Measurements from ENCODE around the gene CPA1.

Gene CPA1

DNA sequence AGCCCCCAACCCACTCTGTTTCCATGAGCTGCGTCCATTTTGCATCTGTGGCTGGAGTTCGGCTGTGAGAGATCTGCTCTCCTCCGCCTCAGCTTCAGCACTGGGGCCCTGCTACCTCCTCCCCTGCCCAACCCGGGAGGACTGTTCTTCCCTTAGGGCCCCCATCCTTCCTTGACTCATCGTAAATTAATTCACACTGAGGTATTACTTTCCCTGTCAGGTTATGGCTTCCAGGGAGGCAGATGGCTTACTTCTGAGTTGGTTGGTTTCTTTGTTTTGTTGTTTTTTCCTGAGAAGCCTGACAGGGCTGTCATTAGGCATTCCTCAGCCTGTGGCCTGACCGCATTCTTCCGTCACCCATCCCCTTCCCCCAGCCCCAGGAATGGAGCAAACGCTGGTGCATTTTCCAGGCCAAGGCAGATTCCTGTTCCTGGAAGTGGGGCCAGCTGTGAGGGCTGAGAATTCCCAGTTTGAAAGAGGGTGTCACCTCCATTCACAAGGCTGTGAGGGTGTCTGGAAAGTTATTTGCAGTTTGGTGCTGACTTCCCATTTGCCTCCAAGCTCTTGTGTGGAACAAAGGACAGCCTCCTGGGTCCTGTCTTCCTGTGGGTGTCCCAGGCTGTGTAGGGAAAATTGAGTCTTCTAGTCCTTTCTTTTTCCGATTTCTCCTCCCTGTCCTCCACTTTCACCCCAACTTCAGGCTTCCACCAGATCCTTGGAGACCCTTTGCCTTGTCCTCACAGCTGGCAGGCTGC lies 24.0 kb upstream of the CPA1 start:
- DNase-seq (ENCODE audit: low read depth): no peak

DNA sequence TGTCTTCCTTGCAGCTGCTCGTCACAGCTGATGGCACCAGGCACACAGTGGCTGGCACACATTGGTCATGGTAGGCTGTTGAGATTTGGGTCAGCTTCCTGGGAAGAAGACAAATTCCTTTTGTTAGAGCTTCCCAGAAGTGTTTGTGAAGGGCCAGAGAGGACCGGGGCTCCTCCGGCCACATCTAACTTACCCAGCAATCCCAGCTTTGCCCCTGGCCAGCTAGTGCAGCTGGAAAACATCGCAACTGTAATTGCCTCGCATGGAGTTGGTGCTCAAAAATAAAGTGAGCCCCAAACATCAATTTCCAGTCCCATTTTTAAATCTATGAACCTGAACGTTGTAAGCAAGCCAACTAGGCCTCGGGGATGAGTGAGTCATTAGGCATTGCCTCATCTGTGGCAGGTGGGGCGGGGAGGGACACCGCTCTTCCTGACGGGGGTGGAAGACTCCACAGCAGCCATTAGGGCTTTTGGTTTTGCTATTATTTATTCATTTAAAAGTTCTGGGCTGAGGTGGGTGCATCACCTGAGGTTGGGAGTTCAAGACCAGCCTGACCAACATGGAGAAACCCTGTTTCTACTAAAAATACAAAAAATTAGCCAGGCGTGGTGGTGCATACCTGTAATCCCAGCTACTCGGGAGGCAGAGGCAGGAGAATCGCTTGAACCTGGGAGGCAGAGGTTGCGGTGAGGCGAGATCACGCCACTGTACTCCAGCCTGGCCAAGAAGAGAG lies 23.2 kb upstream of the CPA1 start:
- DNase-seq (ENCODE audit: low read depth): no peak

DNA sequence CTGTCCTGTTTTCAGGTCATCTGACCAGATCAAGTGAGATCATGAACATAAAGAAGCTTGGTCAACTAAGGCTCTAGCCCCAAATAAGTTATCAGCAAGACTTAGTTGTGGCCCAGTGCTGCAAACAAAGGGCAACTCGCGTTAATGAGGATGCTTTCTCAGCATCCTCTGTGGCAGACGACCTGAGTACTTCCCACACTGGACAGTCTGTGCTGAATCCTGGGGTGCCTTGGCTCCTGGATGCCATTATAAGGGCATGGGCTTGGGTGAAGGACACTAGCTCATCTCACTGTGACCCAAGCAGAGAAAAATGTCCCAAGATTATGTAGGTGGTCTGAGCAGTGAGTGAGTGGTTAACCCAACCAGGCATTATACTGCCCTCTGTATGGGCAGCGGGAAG lies 21.8 kb upstream of the CPA1 start:
- DNase-seq (ENCODE audit: low read depth): no peak

DNA sequence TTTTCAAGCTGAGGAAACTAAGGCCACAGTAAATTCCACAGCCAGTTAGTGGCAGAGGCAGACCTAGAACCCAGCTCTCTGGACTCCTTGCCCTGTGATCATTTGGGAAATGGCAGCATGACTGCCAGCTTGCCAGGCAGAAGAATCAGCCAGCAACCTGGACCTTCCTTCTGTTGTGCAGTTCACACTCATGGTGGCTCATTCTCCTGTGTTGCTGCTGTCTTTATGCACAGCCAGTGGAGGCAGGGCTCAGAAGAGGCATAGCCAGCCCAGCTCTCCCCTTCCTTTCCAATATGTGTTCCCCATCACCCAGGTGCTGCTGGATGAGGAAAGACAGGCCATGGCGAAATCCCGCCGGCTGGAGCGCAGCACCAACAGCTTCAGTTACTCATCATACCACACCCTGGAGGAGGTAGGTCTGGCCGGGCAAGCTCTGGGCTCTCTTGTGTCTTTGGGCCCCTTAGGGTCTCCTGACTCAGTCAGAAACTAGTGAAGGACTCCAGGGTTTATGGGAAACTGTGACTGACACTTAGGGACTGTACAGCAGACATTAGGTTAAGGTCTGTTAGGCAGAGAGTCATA lies 20.9 kb upstream of the CPA1 start:
- no peak for DNase-seq (ENCODE audit: low read depth)

DNA sequence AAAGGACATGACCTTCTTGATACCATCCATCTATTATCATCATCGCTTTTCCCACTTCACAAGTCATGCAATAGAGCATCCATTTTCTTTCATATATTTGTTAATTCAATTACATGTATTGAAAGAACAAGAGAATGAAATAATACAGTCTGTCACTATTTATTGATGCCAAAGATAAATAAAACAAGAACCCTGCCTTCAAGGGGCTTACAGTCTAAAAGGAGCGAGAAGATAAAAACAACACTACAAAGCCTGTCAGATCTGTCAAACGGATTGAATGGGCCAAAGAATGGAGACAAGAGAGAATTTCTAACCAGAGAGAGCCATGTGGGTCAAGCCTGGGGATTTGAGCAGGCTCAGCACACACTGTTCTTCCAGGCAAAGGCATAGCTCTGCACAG lies 19.8 kb upstream of the CPA1 start:
- DNase-seq (ENCODE audit: low read depth): no peak

DNA sequence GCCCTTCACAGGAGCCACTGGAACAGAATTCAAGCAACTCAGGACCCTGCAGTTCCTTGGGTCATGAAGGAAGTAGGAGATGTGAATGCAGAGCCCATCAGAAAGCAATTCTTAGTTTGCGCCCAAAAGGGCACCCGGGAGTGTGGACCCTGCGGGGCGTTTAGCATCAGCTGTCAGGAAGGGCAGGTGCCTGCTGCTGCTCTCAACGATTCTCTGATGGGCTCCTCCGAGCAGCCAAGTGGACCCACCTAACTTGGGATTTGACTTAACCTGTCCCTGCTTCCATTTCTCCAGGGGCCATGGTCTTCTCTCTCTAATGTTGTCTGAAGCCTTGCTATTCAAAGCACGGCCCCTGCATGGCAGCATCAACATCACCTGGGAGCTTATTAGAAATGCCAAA lies 18.6 kb upstream of the CPA1 start:
- DNase-seq (ENCODE audit: low read depth): no peak

DNA sequence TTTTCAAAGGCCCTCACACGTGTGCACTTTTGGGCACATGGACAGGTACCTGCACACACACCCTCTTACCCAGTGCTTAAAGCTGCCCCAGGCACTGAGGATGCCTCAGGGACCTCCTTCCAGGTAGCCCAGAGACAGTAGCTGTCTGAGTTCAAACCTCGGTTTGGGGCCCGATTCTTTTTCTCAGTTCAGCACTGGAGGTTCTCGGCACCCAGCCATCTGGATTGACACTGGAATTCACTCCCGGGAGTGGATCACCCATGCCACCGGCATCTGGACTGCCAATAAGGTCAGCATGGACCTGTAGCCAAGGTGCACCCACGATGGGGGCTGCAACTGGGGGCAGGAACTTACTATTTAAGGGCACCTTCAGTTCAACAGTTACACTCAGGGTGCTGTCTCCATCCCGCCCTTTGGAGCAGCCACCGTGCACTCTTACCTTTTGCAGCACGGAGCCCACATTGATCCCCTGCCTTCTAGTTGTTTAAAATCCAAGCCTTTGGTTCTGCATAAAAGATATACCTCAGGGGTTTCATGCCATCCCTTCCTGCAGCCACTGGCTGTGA lies 18.0 kb upstream of the CPA1 start:
- DNase-seq (ENCODE audit: low read depth): no peak

DNA sequence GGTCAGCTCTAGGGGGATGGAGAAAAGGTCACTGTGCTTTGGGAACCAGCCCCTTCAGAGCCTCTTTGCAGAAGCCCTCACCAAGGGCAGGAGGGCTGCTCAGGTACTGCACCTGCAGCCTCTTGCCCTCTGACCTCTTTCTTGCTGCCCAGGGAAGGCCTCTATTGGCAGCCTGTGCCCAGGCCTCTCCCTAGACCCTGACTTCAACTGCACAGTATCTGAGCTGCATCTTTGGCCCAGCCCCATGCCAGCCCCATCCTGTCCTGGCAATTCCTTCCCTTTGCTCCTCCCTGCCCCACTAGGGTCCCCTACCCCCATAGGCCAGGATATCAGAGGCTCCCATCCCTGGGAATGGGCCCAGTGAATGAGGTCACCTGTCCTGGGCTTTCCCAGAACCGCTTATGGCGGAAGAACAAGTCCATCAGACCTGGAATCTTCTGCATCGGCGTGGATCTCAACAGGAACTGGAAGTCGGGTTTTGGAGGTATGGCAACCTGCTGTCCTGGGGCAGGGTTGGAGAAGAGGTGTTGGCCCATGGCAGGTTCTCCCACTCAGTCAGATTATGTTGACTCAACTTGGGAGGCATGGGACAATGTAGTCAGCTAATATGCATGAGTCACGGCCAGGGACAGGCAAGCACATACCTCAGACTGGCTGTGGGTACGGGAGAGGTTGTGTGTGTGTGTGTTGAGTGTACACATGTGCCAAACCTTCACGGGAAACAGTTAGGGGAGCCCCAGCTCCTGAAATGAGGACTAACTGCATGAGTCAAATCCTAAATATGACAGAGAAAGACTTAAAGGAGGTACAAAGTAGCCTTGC lies 17.1 kb upstream of the CPA1 start:
- no peak for DNase-seq (ENCODE audit: low read depth)

DNA sequence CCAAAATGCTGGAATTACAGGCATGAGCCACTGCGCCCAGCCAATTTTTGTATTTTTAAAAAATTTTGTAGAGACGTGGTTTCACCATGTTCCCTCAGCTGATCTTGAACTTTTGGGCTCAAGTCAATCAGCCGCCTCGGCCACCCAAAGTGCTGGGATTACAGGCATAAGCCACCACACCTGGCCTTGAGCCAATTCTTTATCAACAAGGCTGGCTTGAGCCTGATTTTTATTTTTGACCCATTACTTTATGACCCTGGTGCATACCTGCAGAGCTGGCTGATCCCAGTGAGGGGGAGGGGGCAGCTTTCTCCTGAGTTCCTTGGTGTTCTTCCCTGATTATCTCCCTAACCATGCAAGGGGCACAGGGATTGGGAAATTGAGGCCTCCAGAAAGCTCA lies 15.8 kb upstream of the CPA1 start:
- DNase-seq (ENCODE audit: low read depth): no peak

DNA sequence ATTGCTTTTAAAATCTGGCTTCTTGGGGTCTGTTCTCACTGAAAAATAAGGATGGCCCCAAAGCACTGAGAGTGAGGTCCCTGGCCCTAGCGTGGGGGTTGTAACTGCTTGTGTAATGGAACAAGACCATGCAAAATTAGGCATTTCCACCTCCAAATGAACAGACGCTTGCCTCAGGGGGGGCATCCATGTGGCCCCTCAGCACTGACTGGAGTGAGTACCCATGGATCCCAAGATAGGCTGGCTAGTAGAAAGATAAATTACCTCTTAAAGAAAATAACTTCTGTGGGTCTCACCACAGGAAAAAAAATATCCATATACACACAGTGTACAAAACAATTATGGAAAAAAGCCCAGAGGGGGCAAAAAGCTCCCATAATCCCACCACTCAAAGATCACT lies 15.2 kb upstream of the CPA1 start:
- no peak for DNase-seq (ENCODE audit: low read depth)

DNA sequence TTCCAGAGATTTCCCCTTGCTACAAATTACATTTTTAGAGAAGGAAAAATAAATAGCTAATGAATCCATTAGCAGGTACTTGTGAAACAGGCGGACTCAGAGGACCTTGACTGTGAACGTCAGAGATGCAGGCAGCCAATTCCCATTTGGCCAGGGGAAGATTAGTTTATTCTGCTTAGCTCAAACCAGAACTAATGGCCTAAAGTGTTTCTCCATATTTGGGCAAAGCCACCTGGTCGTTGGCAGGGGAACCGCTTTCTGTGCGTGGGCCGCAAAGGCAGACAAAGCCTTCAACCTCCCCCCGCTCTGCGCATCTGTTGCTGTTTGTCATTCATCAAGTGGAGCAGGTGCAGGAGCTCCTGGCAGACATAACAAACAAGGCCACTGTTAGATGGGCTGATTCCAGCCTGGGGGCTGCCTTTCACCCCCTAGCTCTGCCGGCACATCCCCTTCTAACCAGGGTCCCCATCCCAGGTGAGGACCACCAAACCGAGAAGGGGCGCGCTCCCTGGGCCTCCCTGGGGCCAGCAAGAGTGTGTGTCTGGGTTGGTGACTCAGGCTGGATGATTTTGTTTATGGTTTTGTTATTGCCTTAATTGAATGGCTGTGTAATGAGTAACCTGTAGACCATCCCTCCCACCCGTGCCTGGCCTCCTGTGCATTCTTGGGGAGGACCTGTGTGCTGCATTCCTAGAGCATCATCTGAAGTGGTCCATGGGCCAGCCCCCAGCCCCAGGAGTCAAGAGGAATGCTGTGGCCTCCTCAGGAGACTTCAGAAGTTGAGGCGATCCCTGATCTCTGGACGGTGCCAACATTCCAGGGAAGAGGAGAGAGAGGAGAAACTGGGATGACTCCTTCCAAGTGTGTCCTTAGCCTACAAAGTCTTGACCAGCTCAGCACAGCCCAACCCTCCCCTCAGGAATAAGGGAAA lies 14.5 kb upstream of the CPA1 start:
- DNase-seq (ENCODE audit: low read depth): no peak

DNA sequence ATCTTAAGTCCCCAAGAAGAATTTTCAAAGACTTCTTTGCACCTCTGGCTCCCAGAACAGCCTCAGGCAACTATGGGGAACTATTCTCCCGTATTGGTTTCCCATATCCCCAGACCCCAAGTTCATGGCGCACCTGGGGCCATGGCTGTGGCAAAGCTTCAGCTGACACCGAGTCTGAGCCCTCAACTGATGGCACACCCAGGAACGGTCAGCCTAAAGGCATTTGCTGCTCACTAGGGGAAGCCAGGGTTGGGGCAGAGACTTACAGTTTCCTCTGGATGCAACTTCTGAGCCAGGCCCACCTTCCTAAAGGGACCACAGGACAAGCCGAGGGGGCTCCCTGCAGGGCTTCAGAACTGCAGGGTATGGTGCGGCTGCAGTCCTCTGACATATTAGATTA lies 13.7 kb upstream of the CPA1 start:
- DNase-seq (ENCODE audit: low read depth): no peak

DNA sequence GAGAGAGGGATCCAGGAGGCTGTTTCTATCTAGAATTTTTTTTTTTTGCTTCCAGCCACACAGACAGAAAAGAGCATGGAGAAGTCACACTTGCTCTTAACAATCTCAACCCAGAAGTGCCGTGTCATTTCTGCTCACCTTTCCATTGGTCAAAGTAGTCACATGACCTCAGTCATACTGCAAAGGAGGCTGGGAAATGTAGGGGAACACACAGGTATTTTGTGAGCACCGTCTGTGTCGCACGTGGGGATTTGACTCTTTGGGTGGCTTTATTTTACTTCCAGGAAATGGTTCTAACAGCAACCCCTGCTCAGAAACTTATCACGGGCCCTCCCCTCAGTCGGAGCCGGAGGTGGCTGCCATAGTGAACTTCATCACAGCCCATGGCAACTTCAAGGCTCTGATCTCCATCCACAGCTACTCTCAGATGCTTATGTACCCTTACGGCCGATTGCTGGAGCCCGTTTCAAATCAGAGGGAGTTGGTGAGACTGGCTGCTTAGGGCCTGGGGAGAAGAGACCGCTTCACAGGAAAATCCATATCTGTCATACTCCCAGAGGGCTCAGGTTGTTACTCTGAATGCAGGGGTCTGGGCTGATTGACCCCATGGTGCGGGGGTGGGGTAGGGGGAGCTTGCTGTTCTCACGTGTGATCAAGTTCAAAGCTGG lies 13.1 kb upstream of the CPA1 start:
- no peak for DNase-seq (ENCODE audit: low read depth)

DNA sequence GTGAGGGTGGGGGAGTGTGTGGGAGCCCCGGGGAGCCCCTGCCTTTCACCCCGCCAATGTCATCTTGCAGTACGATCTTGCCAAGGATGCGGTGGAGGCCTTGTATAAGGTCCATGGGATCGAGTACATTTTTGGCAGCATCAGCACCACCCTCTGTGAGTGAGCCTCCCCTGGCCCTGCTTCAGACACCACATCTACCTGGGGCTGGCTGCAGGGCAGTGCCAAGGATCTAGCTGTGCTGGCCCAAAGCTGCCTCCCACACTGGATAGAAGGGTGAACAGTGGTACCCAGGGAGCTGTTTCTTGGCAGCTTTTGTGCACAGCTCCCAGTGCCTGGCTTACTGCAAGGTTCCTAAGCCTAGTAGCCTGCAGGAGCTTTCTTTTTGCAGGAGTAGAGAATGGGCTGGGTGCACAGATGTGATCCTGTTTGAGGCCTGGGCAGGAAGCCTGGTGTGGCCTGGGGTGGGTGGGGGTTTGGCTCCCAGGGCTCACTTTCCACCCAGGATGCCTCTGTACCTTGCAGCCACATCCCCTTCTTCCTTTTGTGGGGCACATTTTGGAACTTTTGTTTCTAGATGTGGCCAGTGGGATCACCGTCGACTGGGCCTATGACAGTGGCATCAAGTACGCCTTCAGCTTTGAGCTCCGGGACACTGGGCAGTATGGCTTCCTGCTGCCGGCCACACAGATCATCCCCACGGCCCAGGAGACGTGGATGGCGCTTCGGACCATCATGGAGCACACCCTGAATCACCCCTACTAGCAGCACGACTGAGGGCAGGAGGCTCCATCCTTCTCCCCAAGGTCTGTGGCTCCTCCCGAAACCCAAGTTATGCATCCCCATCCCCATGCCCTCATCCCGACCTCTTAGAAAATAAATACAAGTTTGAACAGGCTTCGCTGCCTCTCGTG lies 12.2 kb upstream of the CPA1 start:
- DNase-seq (ENCODE audit: low read depth): no peak

DNA sequence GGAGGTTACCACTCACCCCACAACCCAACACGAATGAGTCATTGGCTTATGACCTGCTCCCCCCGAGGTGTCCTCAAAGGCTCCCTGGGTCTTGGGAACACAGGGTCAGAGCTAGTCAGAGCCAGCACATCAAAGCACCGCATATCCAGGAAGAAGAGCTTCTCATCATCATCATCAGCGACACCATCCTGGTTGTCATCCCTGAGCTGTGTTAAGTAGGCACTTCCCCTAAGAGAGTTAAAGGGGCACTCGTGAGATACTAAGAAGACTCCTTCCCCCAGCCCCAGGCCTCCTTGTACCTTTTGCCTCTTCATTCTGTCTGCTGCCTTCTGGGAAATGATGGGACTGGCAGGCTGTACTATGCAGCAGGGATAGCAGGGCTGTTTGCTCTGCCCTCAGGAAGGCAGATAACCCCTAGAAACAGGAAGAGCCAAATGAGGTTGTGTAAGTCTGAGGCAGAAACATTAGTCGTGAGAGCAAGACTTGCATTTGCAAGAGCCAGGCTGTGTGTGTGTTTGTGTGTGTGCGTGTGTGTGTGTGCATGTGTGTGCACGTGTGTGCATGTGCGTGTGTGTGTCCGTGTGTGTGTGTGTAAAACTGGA lies 11.1 kb upstream of the CPA1 start:
- DNase-seq (ENCODE audit: low read depth): no peak

DNA sequence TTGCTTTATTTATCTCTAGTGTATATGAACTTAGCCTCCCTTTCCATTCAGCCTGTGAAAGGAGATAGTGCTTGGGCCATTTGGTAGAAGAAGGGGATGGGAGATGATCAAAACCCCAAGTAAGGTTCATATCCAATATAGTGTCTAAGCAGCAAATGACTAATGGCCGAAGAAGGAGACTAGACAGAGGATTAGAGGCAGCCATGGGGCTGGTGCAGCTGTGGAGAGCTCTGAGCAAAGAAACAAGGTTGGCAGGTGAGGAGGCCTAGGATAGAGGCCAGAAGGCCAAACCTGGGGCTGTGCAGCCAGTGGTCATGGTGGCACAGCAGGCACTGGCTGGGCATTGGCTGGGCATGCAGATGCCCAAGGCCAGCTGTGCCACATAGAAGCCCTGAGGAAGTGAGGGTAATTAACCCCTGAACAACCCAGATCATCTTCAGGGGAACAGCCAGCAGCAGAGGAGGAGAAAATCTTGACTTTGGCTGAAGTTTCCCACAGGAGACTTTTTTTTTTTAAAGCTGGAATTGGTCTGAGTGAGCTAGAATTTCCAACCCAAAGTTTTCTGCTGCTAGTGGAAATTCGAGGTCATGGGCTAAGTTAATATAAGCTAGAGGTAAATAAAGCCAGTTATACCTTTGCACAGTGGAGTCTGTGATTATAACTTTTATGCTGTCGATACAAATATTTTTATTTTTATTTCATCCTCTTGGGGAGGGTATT lies 10.3 kb upstream of the CPA1 start:
- DNase-seq (ENCODE audit: low read depth): no peak

DNA sequence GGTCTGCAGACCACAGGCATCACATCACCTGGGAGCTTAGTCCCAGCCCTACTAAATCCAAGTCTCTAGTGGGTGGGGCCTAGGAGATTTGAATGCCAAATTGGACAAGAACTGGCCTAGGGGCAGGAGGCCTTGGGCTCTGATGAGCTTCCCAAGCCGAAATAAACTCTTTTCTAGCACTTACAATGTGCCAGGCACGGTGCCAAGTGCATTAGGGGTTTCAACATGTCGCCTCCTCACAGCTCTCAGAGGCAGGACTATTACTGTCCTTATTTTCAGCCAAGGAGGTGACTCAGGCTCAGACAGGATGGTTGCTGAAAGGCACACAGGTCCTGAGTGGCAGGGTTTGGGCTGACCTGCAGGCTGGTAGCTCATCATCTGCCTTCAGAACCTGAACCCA lies 9.2 kb upstream of the CPA1 start:
- no peak for DNase-seq (ENCODE audit: low read depth)

DNA sequence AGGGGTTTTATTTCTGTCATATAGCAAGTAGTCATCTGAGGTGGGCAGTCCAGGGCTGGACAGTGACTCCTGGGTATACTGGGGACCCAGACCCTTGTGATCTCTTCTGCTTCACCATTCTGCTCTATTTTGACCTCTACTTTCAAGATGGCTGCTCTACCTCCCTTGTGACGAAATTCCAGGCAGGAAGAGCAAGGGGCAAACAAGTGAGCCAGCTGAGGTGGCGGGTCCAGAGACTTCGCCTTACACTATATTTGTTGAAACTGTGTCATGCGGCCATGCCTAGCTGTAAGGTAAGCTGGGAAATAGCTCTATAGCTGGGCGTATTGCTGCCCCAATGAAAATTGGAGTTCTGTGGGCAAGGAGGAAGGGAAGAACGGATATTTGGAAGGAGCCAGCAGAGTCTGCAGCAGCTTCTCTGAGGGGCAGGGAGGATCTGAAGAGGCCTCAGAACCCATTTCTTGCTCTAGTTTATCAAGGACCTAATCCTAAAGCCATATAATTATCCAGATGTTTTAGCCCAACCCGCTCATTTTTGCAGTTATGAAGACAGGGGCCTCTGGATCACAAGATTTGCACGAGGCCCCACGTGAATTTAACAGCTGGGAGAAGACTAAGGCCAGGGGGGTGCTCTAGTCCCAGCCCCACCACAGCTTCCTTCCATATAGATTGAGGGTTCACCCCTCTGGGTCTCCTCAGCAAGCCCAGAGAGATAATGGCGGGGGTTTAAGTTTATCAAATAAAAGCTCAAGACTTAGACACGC lies 7.7 kb upstream of the CPA1 start:
- no peak for DNase-seq (ENCODE audit: low read depth)

Measured in stimulated activated CD8-positive, alpha-beta memory T cell treated with anti-CD3 and anti-CD28 coated beads, Interleukin-12 subunit alpha, Interleukin-12 subunit beta, amount 100 ng/mL, for 1 hour (primary cell).